ENCODE measurements around the gene S100A2. TPM values are rescaled to one million over a fixed set of nuclear protein-coding genes. Genes with fewer than 3 reads are reported as not detected.
"Not testable (repeated sequence)": the region's sequence is repeated elsewhere in the genome, so short reads cannot be mapped to it uniquely, and the experiment has no call there.

Gene S100A2
- total and polyA plus RNA-seq, 5 donors from 2014 or later = not detected

DNA sequence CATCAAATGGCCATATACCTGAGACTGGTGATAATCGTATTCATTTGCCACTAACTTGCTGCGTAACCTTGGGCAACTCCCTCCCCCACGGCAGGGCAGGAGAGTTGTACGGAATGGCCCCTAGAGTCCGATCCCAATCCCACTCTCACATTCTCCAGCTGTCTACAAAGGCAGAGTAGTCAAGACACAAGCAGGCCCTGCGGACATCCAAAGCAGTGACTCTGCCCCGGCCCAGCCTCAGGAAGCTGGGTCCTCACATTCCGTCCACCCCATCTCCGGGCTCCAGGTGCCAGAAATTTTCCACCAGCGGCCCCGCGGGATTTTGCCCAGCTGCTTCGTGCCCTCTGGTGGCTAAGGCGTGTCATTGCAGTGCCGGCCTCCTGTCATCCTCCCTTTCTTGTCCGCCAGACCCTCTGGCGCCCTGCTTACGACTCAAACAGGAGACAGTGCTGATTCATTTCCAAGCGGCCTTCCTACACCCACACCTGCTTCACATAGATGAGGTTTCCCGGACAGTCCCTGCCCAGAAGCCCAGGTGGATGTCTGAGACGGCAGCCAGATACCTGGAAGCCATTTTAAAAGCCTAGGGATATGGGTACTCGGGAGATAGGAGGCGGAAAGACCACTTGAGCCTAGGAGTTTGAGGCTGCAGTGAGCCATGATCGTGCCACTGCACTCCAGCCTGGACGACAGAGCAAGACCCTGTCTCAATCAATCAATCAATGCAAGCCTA, 2.9 kb upstream of the S100A2 start:
- no peaks in the 10 kb centered on the region for H3K9me3 ChIP-seq (ENCODE audit: control insufficient read depth in 2 of 2, low read length in 2 of 2)
- H3K4me1 ChIP-seq (ENCODE audit: control insufficient read depth, insufficient read depth, low read length, poor library complexity, severe bottlenecking) = peaks cover 36% of the 10 kb centered on the region
- DNase-seq (peak; percentile 72 to 83 (median 77)), ATAC-seq (ENCODE audit: low read depth in 2 of 2) (peak; percentile 15 to 23)
- H3K4me3 ChIP-seq (ENCODE audit: low read depth, low read length) = peak overlapping the region; percentile 44
- Mint-ChIP-seq H3K27me3 (peaks cover 10% of the 10 kb centered on the region), H3K27ac (peak overlapping the region; percentile 15 to 95 (median 84)), H3K4me3 (peak overlapping the region; percentile 8 to 89 (median 60)), H3K9me3 (no peaks in the 10 kb centered on the region), H3K4me1 (peaks cover 0 to 50% (median 32%) of the 10 kb centered on the region in 4 donors), H3K36me3 (no peaks in the 10 kb centered on the region)
- no peaks in the 10 kb centered on the region for H3K36me3 ChIP-seq (ENCODE audit: control insufficient read depth, insufficient read depth, low read length)
- no peaks in the 10 kb centered on the region for H3K27me3 ChIP-seq (ENCODE audit: control insufficient read depth, insufficient read depth, low read length)
- no peak overlapping the region for H3K27ac ChIP-seq (ENCODE audit: insufficient read depth, low read length, poor library complexity, severe bottlenecking)

DNA sequence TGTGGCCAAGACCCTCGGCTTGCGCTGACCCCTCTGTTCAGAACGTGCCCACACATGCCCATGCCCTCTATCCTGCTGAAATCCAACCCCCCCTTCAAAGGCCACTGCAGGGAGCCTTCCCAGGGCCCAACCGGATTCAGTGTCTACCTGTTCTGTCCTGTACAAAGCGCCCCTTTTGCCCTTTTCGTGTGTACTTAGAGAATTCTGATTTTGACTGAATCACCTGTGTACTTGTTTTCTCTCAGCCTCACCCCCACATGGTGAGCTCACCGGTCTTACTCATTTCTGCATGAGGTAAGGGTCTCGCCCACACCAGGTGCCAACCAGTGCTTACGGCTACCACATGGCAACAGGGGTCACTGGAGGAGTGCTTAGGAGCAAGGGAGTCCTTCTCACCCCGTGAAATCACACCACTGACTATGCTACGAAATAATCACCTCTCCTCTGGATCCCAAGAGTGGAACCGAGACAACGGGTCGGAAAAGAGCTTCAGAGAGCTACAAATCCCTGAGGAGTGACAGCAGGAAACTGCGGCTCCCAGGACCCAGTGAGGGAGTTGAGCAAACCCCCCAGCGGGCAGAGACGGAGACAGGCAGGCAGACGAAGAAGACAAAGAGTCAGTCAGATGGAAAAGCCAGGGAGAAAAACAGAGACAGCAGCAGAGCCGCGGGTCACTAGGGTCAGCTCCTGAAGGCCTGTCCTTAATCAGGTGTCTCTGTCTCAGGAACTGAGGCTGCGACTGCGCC, 2.1 kb upstream of the S100A2 start:
- ATAC-seq (ENCODE audit: low read depth in 2 of 2) = no peak
- H3K4me1 Mint-ChIP-seq = peaks cover 0 to 45% (median 31%) of the 10 kb centered on the region in 4 donors
- Histone ChIP-seq H3K9me3 (ENCODE audit: control insufficient read depth in 2 of 2, low read length in 2 of 2) (no peaks in the 10 kb centered on the region), H3K4me3 (ENCODE audit: low read depth, low read length) (no peak overlapping the region), H3K36me3 (ENCODE audit: control insufficient read depth, insufficient read depth, low read length) (no peaks in the 10 kb centered on the region), H3K27me3 (ENCODE audit: control insufficient read depth, insufficient read depth, low read length) (no peaks in the 10 kb centered on the region), H3K4me1 (ENCODE audit: control insufficient read depth, insufficient read depth, low read length, poor library complexity, severe bottlenecking) (peaks cover 36% of the 10 kb centered on the region), H3K27ac (ENCODE audit: insufficient read depth, low read length, poor library complexity, severe bottlenecking) (no peak overlapping the region)
- DNase-seq = peak in 1 of 3 donors; percentile 36
- no peaks in the 10 kb centered on the region for H3K36me3 Mint-ChIP-seq
- H3K27me3 Mint-ChIP-seq = peaks cover 10% of the 10 kb centered on the region
- no peaks in the 10 kb centered on the region for H3K9me3 Mint-ChIP-seq
- peak overlapping the region in 3 of 4 donors; percentile 36 to 89 (median 43) for H3K4me3 Mint-ChIP-seq
- peak overlapping the region in 2 of 3 donors; percentile 67 to 95 for H3K27ac Mint-ChIP-seq

DNA sequence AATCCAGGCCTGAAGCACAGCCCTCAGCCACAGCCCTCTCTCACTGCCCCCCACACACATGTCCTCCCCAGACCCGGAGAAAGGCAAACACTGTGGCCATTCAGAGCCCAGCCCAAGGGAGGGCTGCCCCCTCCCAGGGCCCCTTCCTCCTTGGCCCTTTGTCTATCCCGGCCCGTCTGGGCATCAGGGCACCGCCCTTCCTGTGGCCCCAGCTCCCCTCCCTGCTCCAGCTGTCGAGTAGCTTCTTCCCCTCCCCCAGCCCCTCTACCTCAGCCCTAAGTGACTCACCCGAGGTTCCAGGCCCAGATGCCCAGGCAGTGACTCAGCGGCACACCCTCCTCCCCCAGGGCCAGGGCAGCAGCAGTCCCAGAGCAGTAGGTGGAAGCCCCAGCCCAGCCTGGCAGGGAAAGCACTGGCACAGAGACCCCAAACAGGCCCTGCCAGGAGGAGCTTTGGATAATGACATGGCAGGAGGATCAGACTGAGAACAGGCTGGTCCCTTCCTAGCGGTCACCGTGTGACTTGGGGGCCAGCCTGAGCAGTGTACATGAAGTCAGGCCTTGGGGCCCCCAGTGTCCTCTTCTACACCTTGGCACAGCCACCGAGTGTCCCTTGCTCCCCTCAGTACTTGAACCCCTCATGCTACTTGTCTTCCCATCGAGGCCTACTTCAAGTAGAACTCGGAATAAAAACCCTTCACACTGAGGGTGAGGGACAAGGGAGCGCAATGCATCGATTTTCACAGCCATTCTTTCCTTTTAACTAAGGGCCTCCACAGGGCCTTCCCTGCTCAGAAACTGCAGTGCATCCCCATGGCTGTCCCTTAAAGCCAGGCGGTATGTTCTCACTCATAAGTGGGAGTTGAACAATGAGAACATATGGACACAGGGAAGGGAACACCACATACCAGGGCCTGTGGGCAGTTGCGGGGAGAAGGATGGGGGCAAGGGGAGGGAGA, 1.0 kb upstream of the S100A2 start:
- peaks cover 5% of the 10 kb centered on the region for H3K27me3 Mint-ChIP-seq
- H3K27ac Mint-ChIP-seq = peak overlapping the region; percentile 71 to 95 (median 88)
- no peak overlapping the region for H3K4me3 ChIP-seq (ENCODE audit: low read depth, low read length)

DNA sequence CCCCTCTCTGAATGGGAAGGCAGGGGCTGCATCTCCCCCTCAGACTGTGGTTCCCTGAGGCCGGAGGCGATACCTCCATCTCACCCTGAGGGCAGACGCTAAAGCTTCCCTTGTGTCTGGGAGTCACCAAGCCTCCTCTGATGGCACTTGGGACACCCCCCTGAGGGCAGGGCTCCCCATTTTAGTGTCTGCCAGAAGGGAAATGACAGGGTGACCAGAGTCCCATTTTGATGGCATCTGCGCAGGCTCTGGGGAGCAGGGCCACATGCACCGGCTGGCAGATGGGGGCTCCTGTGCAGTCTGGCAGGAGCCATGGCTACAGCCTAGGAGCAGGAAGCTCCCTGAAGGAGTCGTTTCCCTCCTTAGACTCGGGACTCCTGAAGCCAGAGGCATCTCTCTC, 1.7 kb downstream of the S100A2 start:
- Mint-ChIP-seq H3K4me1 (peaks cover 0 to 35% (median 28%) of the 10 kb centered on the region in 4 donors), H3K9me3 (no peaks in the 10 kb centered on the region), H3K27ac (no peak overlapping the region), H3K27me3 (no peaks in the 10 kb centered on the region), H3K36me3 (no peaks in the 10 kb centered on the region), H3K4me3 (no peak overlapping the region)
- Histone ChIP-seq H3K9me3 (ENCODE audit: control insufficient read depth in 2 of 2, low read length in 2 of 2) (no peaks in the 10 kb centered on the region), H3K36me3 (ENCODE audit: control insufficient read depth, insufficient read depth, low read length) (no peaks in the 10 kb centered on the region), H3K4me3 (ENCODE audit: low read depth, low read length) (no peak overlapping the region), H3K4me1 (ENCODE audit: control insufficient read depth, insufficient read depth, low read length, poor library complexity, severe bottlenecking) (peaks cover 36% of the 10 kb centered on the region), H3K27ac (ENCODE audit: insufficient read depth, low read length, poor library complexity, severe bottlenecking) (no peak overlapping the region), H3K27me3 (ENCODE audit: control insufficient read depth, insufficient read depth, low read length) (no peaks in the 10 kb centered on the region)
- DNase-seq = no peak
- no peak for ATAC-seq (ENCODE audit: low read depth in 2 of 2)

More for the DNA sequence above, 1.0 kb upstream of the S100A2 start:
- no peaks in the 10 kb centered on the region for H3K36me3 ChIP-seq (ENCODE audit: control insufficient read depth, insufficient read depth, low read length)
- Mint-ChIP-seq H3K4me1 (peaks cover 0 to 40% (median 30%) of the 10 kb centered on the region in 4 donors), H3K36me3 (no peaks in the 10 kb centered on the region), H3K4me3 (peak overlapping the region in 3 of 4 donors; percentile 13 to 58 (median 41)), H3K9me3 (no peaks in the 10 kb centered on the region)
- peak; percentile 94 to 96 for ATAC-seq (ENCODE audit: low read depth in 2 of 2)
- no peaks in the 10 kb centered on the region for H3K9me3 ChIP-seq (ENCODE audit: control insufficient read depth in 2 of 2, low read length in 2 of 2)
- no peaks in the 10 kb centered on the region for H3K27me3 ChIP-seq (ENCODE audit: control insufficient read depth, insufficient read depth, low read length)
- peaks cover 36% of the 10 kb centered on the region for H3K4me1 ChIP-seq (ENCODE audit: control insufficient read depth, insufficient read depth, low read length, poor library complexity, severe bottlenecking)
- peak; percentile 32 to 93 (median 68) for DNase-seq
- peak overlapping the region; percentile 60 for H3K27ac ChIP-seq (ENCODE audit: insufficient read depth, low read length, poor library complexity, severe bottlenecking)

DNA sequence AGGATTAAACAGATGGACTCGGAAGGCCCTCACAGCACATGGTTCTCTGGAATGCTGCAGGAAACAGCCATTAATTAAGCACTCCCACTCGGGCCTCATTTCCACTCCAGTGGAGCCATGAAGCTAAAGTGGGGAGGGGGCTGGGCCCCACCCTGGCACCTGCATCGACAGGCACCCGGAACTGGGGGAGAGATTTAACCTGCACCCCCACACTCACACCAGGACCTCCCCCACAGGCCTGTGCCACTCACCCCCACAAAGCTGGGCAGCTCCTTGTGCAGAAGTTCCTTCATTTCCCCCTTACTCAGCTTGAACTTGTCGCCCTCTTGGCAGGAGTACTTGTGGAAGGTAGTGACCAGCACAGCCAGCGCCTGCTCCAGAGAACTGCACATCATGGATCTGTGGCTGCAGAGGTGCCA, 2.2 kb downstream of the S100A2 start:
- H3K36me3 ChIP-seq (ENCODE audit: control insufficient read depth, insufficient read depth, low read length) = no peaks in the 10 kb centered on the region
- no peaks in the 10 kb centered on the region for H3K27me3 Mint-ChIP-seq
- H3K4me1 Mint-ChIP-seq = peaks cover 0 to 31% (median 25%) of the 10 kb centered on the region in 4 donors

DNA sequence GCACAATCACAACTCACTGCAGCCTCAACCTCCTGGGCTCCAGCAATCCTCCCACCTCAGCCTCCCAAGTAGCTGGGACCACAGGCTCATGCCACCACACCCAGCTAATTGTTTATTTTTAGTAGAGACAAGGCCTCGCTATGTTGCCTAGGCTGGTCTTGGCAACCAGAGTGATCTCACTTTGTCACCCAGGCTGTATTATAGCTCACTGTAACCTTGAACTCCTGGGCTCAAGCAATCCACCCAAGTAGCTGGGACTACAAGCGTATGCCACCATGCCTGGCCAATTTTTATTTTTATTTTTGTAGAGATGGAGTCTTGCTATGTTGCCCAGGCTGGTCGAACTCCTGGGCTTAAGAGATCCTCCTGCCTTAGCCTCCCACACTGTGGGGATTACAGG, 3.6 kb downstream of the S100A2 start:
- H3K4me1 ChIP-seq (ENCODE audit: control insufficient read depth, insufficient read depth, low read length, poor library complexity, severe bottlenecking) = peaks cover 18% of the 10 kb centered on the region
- not testable (repeated sequence) for ATAC-seq (ENCODE audit: low read depth in 2 of 2); H3K27ac ChIP-seq (ENCODE audit: insufficient read depth, low read length, poor library complexity, severe bottlenecking); H3K9me3 Mint-ChIP-seq; H3K4me3 Mint-ChIP-seq; H3K27ac Mint-ChIP-seq; H3K36me3 Mint-ChIP-seq; DNase-seq; H3K27me3 ChIP-seq (ENCODE audit: control insufficient read depth, insufficient read depth, low read length); H3K4me3 ChIP-seq (ENCODE audit: low read depth, low read length); H3K9me3 ChIP-seq (ENCODE audit: control insufficient read depth in 2 of 2, low read length in 2 of 2); H3K36me3 ChIP-seq (ENCODE audit: control insufficient read depth, insufficient read depth, low read length); H3K27me3 Mint-ChIP-seq
- H3K4me1 Mint-ChIP-seq = peaks cover 0 to 19% (median 14%) of the 10 kb centered on the region in 4 donors

More for the DNA sequence above, 2.2 kb downstream of the S100A2 start:
- H3K9me3 ChIP-seq (ENCODE audit: control insufficient read depth in 2 of 2, low read length in 2 of 2) = no peaks in the 10 kb centered on the region
- no peaks in the 10 kb centered on the region for H3K27me3 ChIP-seq (ENCODE audit: control insufficient read depth, insufficient read depth, low read length)
- Mint-ChIP-seq H3K9me3 (no peaks in the 10 kb centered on the region), H3K4me3 (no peak overlapping the region), H3K36me3 (no peaks in the 10 kb centered on the region), H3K27ac (peak overlapping the region in 1 of 3 donors; percentile 69)
- H3K4me1 ChIP-seq (ENCODE audit: control insufficient read depth, insufficient read depth, low read length, poor library complexity, severe bottlenecking) = peaks cover 32% of the 10 kb centered on the region
- DNase-seq (no peak), ATAC-seq (ENCODE audit: low read depth in 2 of 2) (no peak)
- no peak overlapping the region for H3K27ac ChIP-seq (ENCODE audit: insufficient read depth, low read length, poor library complexity, severe bottlenecking)
- H3K4me3 ChIP-seq (ENCODE audit: low read depth, low read length) = no peak overlapping the region

DNA sequence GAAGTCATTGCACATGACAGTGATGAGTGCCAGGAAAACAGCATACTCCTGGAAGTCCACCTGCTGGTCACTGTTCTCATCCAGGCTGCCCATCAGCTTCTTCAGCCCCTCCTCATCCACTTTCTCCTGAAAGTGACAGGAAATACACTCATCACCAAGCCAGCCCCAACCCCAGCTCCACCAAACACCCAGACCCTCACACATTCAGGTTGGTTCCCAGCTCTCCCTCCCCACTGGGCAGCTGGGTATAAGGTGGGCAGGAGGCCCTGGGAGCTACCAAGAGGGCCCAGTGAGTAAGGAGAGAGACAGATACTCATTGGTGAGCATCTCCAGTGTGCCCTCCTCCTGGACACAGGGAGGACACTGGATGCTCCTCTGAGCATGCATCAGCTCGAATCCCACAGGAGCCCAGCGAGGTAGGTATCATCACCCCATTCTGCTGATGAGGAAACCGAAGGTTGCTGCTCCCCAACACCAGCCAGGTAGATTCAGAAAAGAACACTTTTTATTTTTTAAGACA, 4.1 kb downstream of the S100A2 start:
- Mint-ChIP-seq H3K4me3 (no peak overlapping the region), H3K27ac (peak overlapping the region in 1 of 3 donors; percentile 86), H3K9me3 (no peaks in the 10 kb centered on the region), H3K36me3 (no peaks in the 10 kb centered on the region), H3K27me3 (no peaks in the 10 kb centered on the region), H3K4me1 (peaks cover 0 to 14% (median 9%) of the 10 kb centered on the region in 4 donors)
- ATAC-seq (ENCODE audit: low read depth in 2 of 2) = no peak
- DNase-seq = no peak
- H3K27me3 ChIP-seq (ENCODE audit: control insufficient read depth, insufficient read depth, low read length) = no peaks in the 10 kb centered on the region
- peaks cover 13% of the 10 kb centered on the region for H3K4me1 ChIP-seq (ENCODE audit: control insufficient read depth, insufficient read depth, low read length, poor library complexity, severe bottlenecking)
- no peaks in the 10 kb centered on the region for H3K36me3 ChIP-seq (ENCODE audit: control insufficient read depth, insufficient read depth, low read length)
- H3K9me3 ChIP-seq (ENCODE audit: control insufficient read depth in 2 of 2, low read length in 2 of 2) = no peaks in the 10 kb centered on the region
- H3K4me3 ChIP-seq (ENCODE audit: low read depth, low read length) = no peak overlapping the region
- H3K27ac ChIP-seq (ENCODE audit: insufficient read depth, low read length, poor library complexity, severe bottlenecking) = no peak overlapping the region
